Measurements from ENCODE around the gene BACH2. TPM values are rescaled to one million over a fixed set of nuclear protein-coding genes. Genes with fewer than 3 reads are reported as not detected.

BACH2 gene
- total and polyA plus RNA-seq, 2 experiments from 2014 or later = 5.4 to 5.6 TPM

- no peaks in the 10 kb centered on the region for H3K9me3 ChIP-seq (ENCODE audit: low read depth)
- no peaks in the 10 kb centered on the region for H3K36me3 ChIP-seq
- no peak for DNase-seq (ENCODE audit: low read depth in 1 of 2, low spot score in 1 of 2)
- no peak overlapping the region for H3K4me3 ChIP-seq
- no peak overlapping the region for H3K27ac ChIP-seq
- peaks cover 4% of the 10 kb centered on the region for H3K27me3 ChIP-seq
- H3K4me1 ChIP-seq (ENCODE audit: low read depth) = no peaks in the 10 kb centered on the region
- no peak for TF ChIP-seq CTCF (IDR thresholded peaks at IDR 0.05; ENCODE audit: low read depth, low read length)
Observed at GRCh38 chr6:89886378-89887120, 410.1 kb downstream of the BACH2 start.
